ENCODE results near the gene STMN1. TPM values are rescaled to one million over a fixed set of nuclear protein-coding genes. Genes with fewer than 3 reads are reported as not detected.

Gene STMN1
- total RNA-seq, 1 experiment from 2014 or later, result 368 TPM

- H3K4me1 ChIP-seq (ENCODE audit: control insufficient read depth in 1 of 2, insufficient read depth in 2 of 2, low read length in 2 of 2), result peaks cover 4 to 11% of the 10 kb centered on the region in 2 experiments
- intact Hi-C loops (cut with micrococcal nuclease), result no loop called here
- ChIA-PET CTCF (no interaction called here), RAD21 (ENCODE audit: low non-redundant PET in 1 of 2, low total read pairs in 2 of 2, uncharacterized antibody in 2 of 2, unreplicated experiment in 2 of 2) (no interaction called here), POLR2A (interaction anchor here (1.1 kb wide), 1 partner anchor 9 kb away, joined by 5 read pairs; no protein-coding TSS in a partner anchor)
- no peak overlapping the region for H3K27ac ChIP-seq (ENCODE audit: low read depth, low read length)
- no peaks in the 10 kb centered on the region for H3K9me3 ChIP-seq (ENCODE audit: control insufficient read depth in 1 of 2, insufficient read depth in 1 of 2, low read depth in 1 of 2, low read length in 2 of 2)
- no peak for ATAC-seq
- H3K27me3 ChIP-seq (ENCODE audit: insufficient read depth, low read length), result no peaks in the 10 kb centered on the region
- no peak for DNase-seq (ENCODE audit: low read depth, low spot score)
- no peak overlapping the region for H3K4me3 ChIP-seq (replicated peaks in 1 of 2; ENCODE audit: low read depth in 1 of 2, low read length in 2 of 2)
- H3K9ac ChIP-seq (ENCODE audit: low read length), result no peak overlapping the region
- no peaks in the 10 kb centered on the region for H3K9me2 ChIP-seq (ENCODE audit: insufficient read depth)
- BruUV-seq (replicated peaks), result no TSS peak
- H4K20me1 ChIP-seq (ENCODE audit: insufficient read depth), result no peaks in the 10 kb centered on the region
- H2AFZ ChIP-seq (ENCODE audit: low read depth, low read length, poor library complexity, severe bottlenecking), result no peak overlapping the region
- no peaks in the 10 kb centered on the region for H3K79me2 ChIP-seq (ENCODE audit: insufficient read depth, low read length)
- H3K4me2 ChIP-seq (ENCODE audit: low read length), result no peak overlapping the region
- TF ChIP-seq MAX (IDR thresholded peaks at IDR 0.05), result no peak
- TF ChIP-seq EZH2phosphoT487 (IDR thresholded peaks at IDR 0.05; ENCODE audit: borderline replicate concordance), result no peak
- no peak for TF ChIP-seq ELF1 (IDR thresholded peaks at IDR 0.05; ENCODE audit: borderline replicate concordance, low read depth)
- TF ChIP-seq POLR2A (IDR thresholded peaks at IDR 0.05; ENCODE audit: borderline replicate concordance, extremely low read depth, insufficient read depth, insufficient read length), result no peak
- no peaks in the 10 kb centered on the region for H3K36me3 ChIP-seq (ENCODE audit: control insufficient read depth in 1 of 2, insufficient read depth in 2 of 2, low read length in 2 of 2)
Measured at GRCh38 chr1:25881266-25881665, 25.0 kb downstream of the STMN1 start.

GRCh38 chr1:25880518-25880917 lies 25.7 kb downstream of the STMN1 start:
- Histone ChIP-seq H3K4me2 (ENCODE audit: low read length) (no peak overlapping the region), H3K4me3 (replicated peaks in 1 of 2; ENCODE audit: low read depth in 1 of 2, low read length in 2 of 2) (no peak overlapping the region), H3K9ac (ENCODE audit: low read length) (no peak overlapping the region), H3K9me2 (ENCODE audit: insufficient read depth) (no peaks in the 10 kb centered on the region), H3K27me3 (ENCODE audit: insufficient read depth, low read length) (no peaks in the 10 kb centered on the region), H3K9me3 (ENCODE audit: control insufficient read depth in 1 of 2, insufficient read depth in 1 of 2, low read depth in 1 of 2, low read length in 2 of 2) (no peaks in the 10 kb centered on the region), H3K79me2 (ENCODE audit: insufficient read depth, low read length) (no peaks in the 10 kb centered on the region), H3K36me3 (ENCODE audit: control insufficient read depth in 1 of 2, insufficient read depth in 2 of 2, low read length in 2 of 2) (no peaks in the 10 kb centered on the region), H3K4me1 (ENCODE audit: control insufficient read depth in 1 of 2, insufficient read depth in 2 of 2, low read length in 2 of 2) (peaks cover 8 to 19% of the 10 kb centered on the region in 2 experiments), H4K20me1 (ENCODE audit: insufficient read depth) (no peaks in the 10 kb centered on the region), H3K27ac (ENCODE audit: low read depth, low read length) (no peak overlapping the region), H2AFZ (ENCODE audit: low read depth, low read length, poor library complexity, severe bottlenecking) (no peak overlapping the region)
- intact Hi-C loops (cut with micrococcal nuclease), result no loop called here
- ATAC-seq (no peak), DNase-seq (ENCODE audit: low read depth, low spot score) (no peak)
- ChIA-PET RAD21 (ENCODE audit: low non-redundant PET in 1 of 2, low total read pairs in 2 of 2, uncharacterized antibody in 2 of 2, unreplicated experiment in 2 of 2) (no interaction called here), POLR2A (no interaction called here), CTCF (no interaction called here)
- no TSS peak for BruUV-seq (replicated peaks)
- TF ChIP-seq ZFX (IDR thresholded peaks at IDR 0.05) (no peak), POLR2A (IDR thresholded peaks at IDR 0.05; ENCODE audit: borderline replicate concordance, extremely low read depth, insufficient read depth, insufficient read length) (no peak), CTCF (IDR thresholded peaks at IDR 0.05 in 2 of 3, conservative IDR thresholded peaks at IDR 0.05 in 1 of 3; ENCODE audit: borderline replicate concordance in 1 of 3, insufficient read depth in 1 of 3, low read depth in 2 of 3, low read length in 2 of 3) (no peak), TCF7L2 (IDR thresholded peaks at IDR 0.05; ENCODE audit: borderline replicate concordance, extremely low read depth, insufficient read depth, insufficient read length) (no peak), REST (IDR thresholded peaks at IDR 0.05; ENCODE audit: low read depth) (no peak), CEBPB (IDR thresholded peaks at IDR 0.05; ENCODE audit: low read depth) (no peak), ZNF274 (IDR thresholded peaks at IDR 0.05; ENCODE audit: low read depth, low read length) (no peak), SIN3A (IDR thresholded peaks at IDR 0.05; ENCODE audit: low read depth) (no peak), ZBTB33 (IDR thresholded peaks at IDR 0.05; ENCODE audit: extremely low read depth, insufficient replicate concordance, low read length) (no peak), FOSL1 (IDR thresholded peaks at IDR 0.05; ENCODE audit: low read depth) (no peak)
